Esophagus muscularis mucosa (tissue), 4 donors: ENCODE results near the gene INPP1. TPM values are rescaled to one million over a fixed set of nuclear protein-coding genes. Genes with fewer than 3 reads are reported as not detected.
A peak's percentile ranks its signal among the peaks of the same experiment; 100 is the strongest.

Experiments
- DNase-seq: peaks from one replicate; pipeline ENCODE4 v3.0.0-alpha.2; 2017; ENCODE audit errors: extremely low spot score
- H3K27ac ChIP-seq, 4 donors: fragments of 200-600 bp; sonication (generic); replicated peaks in 1 of 4; 1 replicate in 3 of 4; 2 replicates in 1 of 4; pipeline ENCODE4 v1.5.1; 2016 to 2019; ENCODE audit warnings: mild to moderate bottlenecking in 1 of 4
- H3K27me3 ChIP-seq, 4 donors: fragments of 200-600 bp; sonication (generic); one replicate each; pipeline versions ENCODE4 v1.5.1 to v1.6.0; 2016 to 2019
- H3K36me3 ChIP-seq, 4 donors: fragments of 200-600 bp; sonication (generic); one replicate each; pipeline ENCODE4 v1.5.1; 2016 to 2019
- H3K4me1 ChIP-seq, 4 donors: fragments of 200-600 bp; sonication (generic); one replicate each; pipeline ENCODE4 v1.5.1; 2016 to 2019
- H3K4me3 ChIP-seq, 4 donors: fragments of 200-600 bp; sonication (generic); 1 replicate in 2 of 4; 2 replicates in 2 of 4; pipeline ENCODE4 v1.5.1; 2016 to 2019; ENCODE audit warnings: mild to moderate bottlenecking in 4 of 4, moderate library complexity in 1 of 4
- H3K9me3 ChIP-seq, 4 donors: fragments of 200-600 bp; sonication (generic); 1 replicate in 3 of 4; 2 replicates in 1 of 4; pipeline ENCODE4 v1.5.1; 2016 to 2019
- CTCF ChIP-seq, 3 experiments: fragments of 200-600 bp in 2 of 3; fragments of 450-650 bp in 1 of 3; sonication (generic) in 2 of 3; IDR thresholded peaks; one replicate each; pipeline ENCODE4 v1.5.1; 2017 to 2019; ENCODE audit warnings: antibody characterized with exemption in 3 of 3, mild to moderate bottlenecking in 2 of 3, moderate library complexity in 1 of 3
- EP300 ChIP-seq: sonication (generic); formaldehyde crosslinking; IDR thresholded peaks from one replicate; pipeline ENCODE4 v1.6.1; 2017; ENCODE audit warnings: antibody characterized with exemption
- POLR2A ChIP-seq: fragments of 450-650 bp; IDR thresholded peaks from one replicate; pipeline ENCODE4 v1.6.1; 2017; ENCODE audit warnings: antibody characterized with exemption, moderate library complexity, mild to moderate bottlenecking, low read depth
- POLR2AphosphoS5 ChIP-seq, 2 donors: sonication (generic); formaldehyde crosslinking; IDR thresholded peaks; one replicate each; pipeline ENCODE4 v1.6.1; 2017; ENCODE audit warnings: antibody characterized with exemption in 2 of 2
- WGBS: methylation state at CpG from one replicate; pipeline ENCODE4 v1.1.5; 2018; 5-methylcytosine and 5-hydroxymethylcytosine counted together
- intact Hi-C: fragments of 100-400 bp; cut with DNase I; formaldehyde crosslinking; loops from one replicate; pipeline ENCODE4 v1.15.1; 2023
- total RNA-seq, 4 donors: library from RNA; depleted of rRNA; stranded (reverse); fragments of >200 nt; gene quantifications; one replicate each; pipeline versions ENCODE4 v1.1.0 to v1.2.1, GENCODE V29; 2016

INPP1 gene
- total RNA-seq, 4 donors from 2014 or later: 17.1 to 23.6 (median 21.0) TPM

- Histone ChIP-seq H3K36me3 (peaks cover 4 to 81% (median 66%) of the 10 kb centered on the region in 4 donors), H3K9me3 (no peaks in the 10 kb centered on the region), H3K4me3 (no peak overlapping the region), H3K4me1 (peaks cover 0 to 11% (median 2%) of the 10 kb centered on the region in 4 donors), H3K27me3 (no peaks in the 10 kb centered on the region), H3K27ac (peak overlapping the region in 1 of 4 donors; percentile 1)
- DNase-seq: no peak
- intact Hi-C loops: no loop called here
- TF ChIP-seq EP300 (no peak), POLR2A (no peak), POLR2AphosphoS5 (IDR thresholded peaks at IDR 0.05) (no peak)
- 93% methylated on average over 11 of the region's 11 CpGs for WGBS
These were observed 22.9 kb downstream of the INPP1 start for GRCh38 chr2:190366248-190366753.

- H3K27ac ChIP-seq: no peak overlapping the region
- H3K4me1 ChIP-seq: peaks cover 0 to 9% (median 4%) of the 10 kb centered on the region in 4 donors
- no peaks in the 10 kb centered on the region for H3K27me3 ChIP-seq
- H3K9me3 ChIP-seq: no peaks in the 10 kb centered on the region
- peaks cover 4 to 82% (median 66%) of the 10 kb centered on the region in 4 donors for H3K36me3 ChIP-seq
- H3K4me3 ChIP-seq: no peak overlapping the region
- TF ChIP-seq CTCF (IDR thresholded peaks at IDR 0.05) (no peak), POLR2A (no peak), POLR2AphosphoS5 (IDR thresholded peaks at IDR 0.05) (no peak), EP300 (no peak)
- 94% methylated on average over 4 of the region's 4 CpGs for WGBS
- intact Hi-C loops: no loop called here
- no peak for DNase-seq
These were observed 23.7 kb downstream of the INPP1 start for GRCh38 chr2:190367091-190367490.

GRCh38 chr2:190369635-190370034 lies 26.2 kb downstream of the INPP1 start:
- Histone ChIP-seq H3K9me3 (no peaks in the 10 kb centered on the region), H3K27ac (peak overlapping the region in 1 of 4 donors; percentile 5), H3K4me1 (peaks cover 0 to 9% (median 7%) of the 10 kb centered on the region in 4 donors), H3K4me3 (no peak overlapping the region), H3K36me3 (peaks cover 4 to 64% (median 54%) of the 10 kb centered on the region in 4 donors), H3K27me3 (no peaks in the 10 kb centered on the region)
- TF ChIP-seq POLR2A (no peak), EP300 (no peak), CTCF (IDR thresholded peaks at IDR 0.05) (no peak), POLR2AphosphoS5 (IDR thresholded peaks at IDR 0.05) (no peak)
- intact Hi-C loops: loop anchor here (5.0 kb wide), 2 partner anchors 32 to 282 kb away; no protein-coding TSS in a partner anchor
- 93% methylated on average over 2 of the region's 2 CpGs for WGBS
- DNase-seq: no peak

GRCh38 chr2:190376083-190376482 lies 32.7 kb downstream of the INPP1 start:
- no peak overlapping the region for H3K27ac ChIP-seq
- peaks cover 0 to 9% (median 7%) of the 10 kb centered on the region in 4 donors for H3K4me1 ChIP-seq
- no peaks in the 10 kb centered on the region for H3K9me3 ChIP-seq
- H3K4me3 ChIP-seq: no peak overlapping the region
- H3K36me3 ChIP-seq: peaks cover 0 to 7% (median 3%) of the 10 kb centered on the region in 4 donors
- no peaks in the 10 kb centered on the region for H3K27me3 ChIP-seq
- TF ChIP-seq CTCF (IDR thresholded peaks at IDR 0.05): no peak
- TF ChIP-seq EP300: no peak
- TF ChIP-seq POLR2AphosphoS5 (IDR thresholded peaks at IDR 0.05): no peak
- TF ChIP-seq POLR2A: no peak
- DNase-seq: no peak
- intact Hi-C loops: no loop called here

- WGBS: 82% methylated on average over 3 of the region's 3 CpGs
- Histone ChIP-seq H3K4me1 (peaks cover 0 to 9% (median 6%) of the 10 kb centered on the region in 4 donors), H3K27me3 (no peaks in the 10 kb centered on the region), H3K27ac (no peak overlapping the region), H3K4me3 (no peak overlapping the region), H3K36me3 (peaks cover 0 to under 1% (median 0%) of the 10 kb centered on the region in 4 donors), H3K9me3 (no peaks in the 10 kb centered on the region)
- DNase-seq: no peak
- intact Hi-C loops: no loop called here
- TF ChIP-seq CTCF (IDR thresholded peaks at IDR 0.05): no peak
- TF ChIP-seq POLR2A: no peak
- TF ChIP-seq POLR2AphosphoS5 (IDR thresholded peaks at IDR 0.05): no peak
- no peak for TF ChIP-seq EP300
These were observed 33.3 kb downstream of the INPP1 start for GRCh38 chr2:190376591-190377245.
